ENCODE results near the gene HGF.

GRCh38 chr7:81657551-81657950 is 112.3 kb downstream of the HGF start:
- no peak for TF ChIP-seq CTCF (IDR thresholded peaks at IDR 0.05)
- no peak for TF ChIP-seq POLR2A (IDR thresholded peaks at IDR 0.05)
- no peak for TF ChIP-seq POLR2AphosphoS5 (IDR thresholded peaks at IDR 0.05)

Data from stomach (tissue), 4 donors.